Measurements from ENCODE around the gene CCR5AS.

CCR5AS gene

DNA sequence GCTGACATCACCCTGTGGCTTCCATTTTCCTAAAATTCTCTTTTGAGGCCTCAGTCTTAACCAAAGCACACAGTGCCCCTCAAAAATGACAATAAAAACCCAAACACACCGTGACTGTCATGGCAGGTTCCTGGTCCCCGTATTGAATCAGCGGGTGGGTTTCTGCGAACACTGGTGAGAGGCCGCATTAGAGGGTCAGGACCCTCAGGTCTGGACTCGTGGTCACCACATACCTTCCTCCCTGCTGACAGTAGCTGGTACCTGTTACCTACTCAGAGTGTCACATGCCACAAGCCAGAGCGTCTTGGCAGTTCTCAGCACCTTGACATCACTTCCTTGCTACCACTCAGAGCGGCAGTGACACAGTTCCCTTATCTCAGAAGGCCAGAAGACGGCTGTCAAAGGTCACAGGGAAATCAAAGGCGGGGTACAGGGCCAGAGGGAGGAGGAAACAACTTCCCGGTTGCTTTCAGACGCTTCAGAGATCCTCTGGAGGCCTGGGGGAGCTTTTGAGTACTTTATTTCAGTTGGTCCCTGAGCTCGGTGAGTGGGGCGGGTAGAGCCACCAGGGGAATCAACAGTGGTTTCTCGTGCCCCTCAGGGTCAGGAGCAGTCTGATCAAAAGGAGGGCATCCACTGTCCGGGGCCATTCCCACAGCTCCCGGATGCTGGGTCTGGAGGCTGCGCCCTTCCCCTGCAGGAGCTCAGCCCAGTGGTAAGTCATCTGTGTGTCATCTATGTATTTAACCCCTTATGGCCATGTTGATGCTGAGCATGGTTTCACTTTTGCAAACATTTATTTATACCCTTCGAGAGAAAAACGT lies at the start of gene CCR5AS, which contains the start of gene CCRL2:
Gene CCR5AS, minus strand, starts transcription at position 279 of the 824 bp plus-strand sequence.
Gene CCRL2, plus strand, starts transcription at position 472 of the 824 bp plus-strand sequence. CDS start 821 bp downstream, outside the sequence.
- Histone ChIP-seq H3K4me3 (peak within 1 kb of the TSS in 1 of 2 donors; percentile 43), H3K4me1 (peaks cover 0 to 2% of the 10 kb centered on the region in 2 donors), H3K27ac (peak within 1 kb of the TSS; percentile 65 to 70), H3K36me3 (no peaks in the 10 kb centered on the region), H3K9me3 (no peaks in the 10 kb centered on the region), H3K27me3 (no peaks in the 10 kb centered on the region)
- peak in 1 of 2 donors; percentile 74 for DNase-seq (ENCODE audit: low spot score in 2 of 2)
- TF ChIP-seq, protein P1, sequence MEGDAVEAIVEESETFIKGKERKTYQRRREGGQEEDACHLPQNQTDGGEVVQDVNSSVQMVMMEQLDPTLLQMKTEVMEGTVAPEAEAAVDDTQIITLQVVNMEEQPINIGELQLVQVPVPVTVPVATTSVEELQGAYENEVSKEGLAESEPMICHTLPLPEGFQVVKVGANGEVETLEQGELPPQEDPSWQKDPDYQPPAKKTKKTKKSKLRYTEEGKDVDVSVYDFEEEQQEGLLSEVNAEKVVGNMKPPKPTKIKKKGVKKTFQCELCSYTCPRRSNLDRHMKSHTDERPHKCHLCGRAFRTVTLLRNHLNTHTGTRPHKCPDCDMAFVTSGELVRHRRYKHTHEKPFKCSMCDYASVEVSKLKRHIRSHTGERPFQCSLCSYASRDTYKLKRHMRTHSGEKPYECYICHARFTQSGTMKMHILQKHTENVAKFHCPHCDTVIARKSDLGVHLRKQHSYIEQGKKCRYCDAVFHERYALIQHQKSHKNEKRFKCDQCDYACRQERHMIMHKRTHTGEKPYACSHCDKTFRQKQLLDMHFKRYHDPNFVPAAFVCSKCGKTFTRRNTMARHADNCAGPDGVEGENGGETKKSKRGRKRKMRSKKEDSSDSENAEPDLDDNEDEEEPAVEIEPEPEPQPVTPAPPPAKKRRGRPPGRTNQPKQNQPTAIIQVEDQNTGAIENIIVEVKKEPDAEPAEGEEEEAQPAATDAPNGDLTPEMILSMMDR (IDR thresholded peaks at IDR 0.05): no peak
- intact Hi-C loops (cut with DNase I): no loop called here

DNA sequence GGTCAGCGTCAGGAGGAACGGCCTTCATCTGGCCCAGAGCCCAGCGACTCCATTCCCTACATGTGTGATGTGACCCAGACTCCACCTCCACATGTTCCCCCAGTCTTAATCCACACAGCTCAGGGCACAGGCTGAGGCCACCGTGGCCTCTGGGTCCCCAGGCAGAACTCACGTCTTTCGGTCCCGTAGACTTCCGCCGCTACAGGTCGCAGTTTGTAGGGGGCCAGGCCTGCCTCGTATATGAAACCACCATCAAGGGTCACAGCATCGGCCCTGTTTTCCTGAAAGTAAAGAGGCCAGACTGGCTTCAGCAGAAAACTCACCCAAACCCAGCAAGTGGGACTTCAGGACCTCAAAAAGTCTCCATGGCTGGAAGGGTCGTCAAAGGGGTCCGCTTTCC lies 49.3 kb upstream of the CCR5AS start:
- DNase-seq (ENCODE audit: low spot score in 2 of 2): no peak
- Histone ChIP-seq H3K27ac (no peak overlapping the region), H3K36me3 (no peaks in the 10 kb centered on the region), H3K27me3 (no peaks in the 10 kb centered on the region), H3K4me3 (no peak overlapping the region), H3K9me3 (no peaks in the 10 kb centered on the region), H3K4me1 (no peaks in the 10 kb centered on the region)
- intact Hi-C loops (cut with DNase I): no loop called here
- TF ChIP-seq, protein P1 (IDR thresholded peaks at IDR 0.05): no peak

DNA sequence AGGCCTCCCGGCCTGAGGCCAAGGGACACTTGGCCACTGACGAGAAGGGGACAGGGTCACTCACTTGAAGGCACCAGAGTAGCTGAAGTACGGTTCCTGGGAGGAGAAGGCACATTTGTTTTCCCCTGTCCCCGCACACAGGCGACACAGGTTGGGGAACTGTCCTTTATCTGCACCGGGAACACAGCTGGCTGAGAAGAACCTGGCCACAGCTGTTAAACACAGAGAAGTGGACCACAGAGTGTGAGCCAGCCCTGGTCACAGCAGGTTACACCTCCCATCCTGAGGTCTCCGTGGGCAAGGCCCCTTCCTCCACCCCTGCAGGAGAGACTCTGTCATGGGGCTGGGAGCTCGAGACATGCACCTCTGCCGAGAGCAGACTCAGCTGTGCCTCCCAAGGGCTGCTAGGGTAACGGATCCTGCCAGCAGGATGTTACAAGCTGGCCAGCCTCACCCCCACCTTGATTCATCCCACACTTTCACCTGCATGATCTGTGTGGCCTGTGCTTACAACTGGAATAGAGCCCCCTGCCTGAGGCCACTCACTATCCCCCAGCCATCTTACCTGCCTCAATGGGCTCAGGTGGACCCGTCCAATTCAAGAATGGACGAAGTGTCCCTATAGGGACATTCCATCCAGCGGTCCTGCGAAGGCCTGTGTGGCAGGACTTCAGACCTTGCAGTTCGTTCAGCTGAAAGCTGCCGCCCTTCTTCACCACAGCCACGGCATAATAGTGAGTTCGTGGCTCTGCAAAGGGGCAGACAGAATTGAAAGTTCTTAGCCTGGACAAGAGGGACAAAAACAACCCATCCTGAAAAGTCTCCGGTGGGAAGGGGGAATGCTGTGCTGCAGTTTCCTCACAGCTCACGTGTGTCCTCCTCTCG lies 48.6 kb upstream of the CCR5AS start:
- no peak for DNase-seq (ENCODE audit: low spot score in 2 of 2)

DNA sequence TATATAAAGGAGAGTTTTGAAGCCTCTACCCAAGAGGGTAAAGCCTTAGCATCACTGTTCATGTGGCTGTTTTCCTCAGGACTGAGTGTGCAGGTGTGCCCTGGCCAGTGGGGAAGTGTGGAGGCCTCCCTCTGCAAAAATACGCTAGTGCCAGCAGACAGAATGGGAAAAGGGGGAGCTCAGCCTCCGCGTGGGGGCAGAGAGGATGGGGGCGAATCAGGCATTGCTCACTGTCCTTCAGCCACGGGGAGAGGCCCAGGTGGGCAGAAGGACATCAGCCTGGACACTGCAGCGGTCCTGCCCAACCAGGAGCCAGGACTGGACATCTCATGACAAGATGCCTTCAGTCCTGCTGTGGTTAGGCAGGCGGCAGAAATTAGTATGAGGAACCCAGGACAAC lies 47.7 kb upstream of the CCR5AS start:
- intact Hi-C loops (cut with DNase I): no loop called here
- no peak for DNase-seq (ENCODE audit: low spot score in 2 of 2)
- TF ChIP-seq, protein P1 (IDR thresholded peaks at IDR 0.05): no peak
- Histone ChIP-seq H3K27me3 (no peaks in the 10 kb centered on the region), H3K4me1 (no peaks in the 10 kb centered on the region), H3K27ac (no peak overlapping the region), H3K9me3 (no peaks in the 10 kb centered on the region), H3K4me3 (no peak overlapping the region), H3K36me3 (no peaks in the 10 kb centered on the region)

More for the DNA sequence above, 48.6 kb upstream of the CCR5AS start:
- intact Hi-C loops (cut with DNase I): no loop called here
- H3K27me3 ChIP-seq: no peaks in the 10 kb centered on the region
- no peaks in the 10 kb centered on the region for H3K4me1 ChIP-seq
- no peaks in the 10 kb centered on the region for H3K9me3 ChIP-seq
- no peak overlapping the region for H3K4me3 ChIP-seq
- no peaks in the 10 kb centered on the region for H3K36me3 ChIP-seq
- no peak overlapping the region for H3K27ac ChIP-seq
- TF ChIP-seq, protein P1 (IDR thresholded peaks at IDR 0.05): no peak

DNA sequence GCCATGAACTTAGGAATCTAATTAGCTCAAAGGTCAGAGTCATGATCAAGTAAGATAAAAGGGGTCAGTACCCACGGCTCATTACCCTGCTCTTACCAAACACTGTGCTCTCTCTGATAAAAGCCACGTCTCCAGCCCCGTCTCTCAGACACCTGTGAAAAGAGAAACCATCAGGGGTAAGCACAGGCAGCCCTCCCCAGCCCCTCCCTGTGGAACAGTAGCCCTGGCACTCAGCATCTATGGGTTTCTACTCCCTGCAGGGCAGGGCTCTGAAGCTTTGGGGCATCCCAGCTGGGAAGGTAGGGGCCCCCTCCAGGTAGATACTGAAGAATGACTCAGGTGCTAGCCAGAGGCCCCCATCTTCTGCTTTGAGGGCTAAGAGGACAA lies 47.3 kb upstream of the CCR5AS start:
- no peak for DNase-seq (ENCODE audit: low spot score in 2 of 2)
- TF ChIP-seq, protein P1 (IDR thresholded peaks at IDR 0.05): no peak
- no peaks in the 10 kb centered on the region for H3K4me1 ChIP-seq
- intact Hi-C loops (cut with DNase I): no loop called here
- no peak overlapping the region for H3K4me3 ChIP-seq
- H3K27me3 ChIP-seq: no peaks in the 10 kb centered on the region
- H3K27ac ChIP-seq: no peak overlapping the region
- no peaks in the 10 kb centered on the region for H3K36me3 ChIP-seq
- H3K9me3 ChIP-seq: no peaks in the 10 kb centered on the region

All from ascending aorta (tissue), 2 donors.